GM04503 (cell line): ENCODE data around the gene CRYBA2.

Source experiments
- DNase-seq: peaks from one replicate; pipeline ENCODE4 v3.0.0-alpha.2; 2012; ENCODE audit warnings: low read depth

The CRYBA2 gene

GRCh38 chr2:218999021-218999880 lies 6.0 kb upstream of the CRYBA2 start:
- no peak for DNase-seq

GRCh38 chr2:218998414-218999002 lies 5.3 kb upstream of the CRYBA2 start:
- DNase-seq, result no peak

- DNase-seq, result no peak
These were observed 4.5 kb upstream of the CRYBA2 start for GRCh38 chr2:218997731-218998130.

- no peak for DNase-seq
These were observed 3.7 kb upstream of the CRYBA2 start for GRCh38 chr2:218996937-218997336.

GRCh38 chr2:218995972-218996711 lies 2.9 kb upstream of the CRYBA2 start:
- DNase-seq, result no peak

DNA sequence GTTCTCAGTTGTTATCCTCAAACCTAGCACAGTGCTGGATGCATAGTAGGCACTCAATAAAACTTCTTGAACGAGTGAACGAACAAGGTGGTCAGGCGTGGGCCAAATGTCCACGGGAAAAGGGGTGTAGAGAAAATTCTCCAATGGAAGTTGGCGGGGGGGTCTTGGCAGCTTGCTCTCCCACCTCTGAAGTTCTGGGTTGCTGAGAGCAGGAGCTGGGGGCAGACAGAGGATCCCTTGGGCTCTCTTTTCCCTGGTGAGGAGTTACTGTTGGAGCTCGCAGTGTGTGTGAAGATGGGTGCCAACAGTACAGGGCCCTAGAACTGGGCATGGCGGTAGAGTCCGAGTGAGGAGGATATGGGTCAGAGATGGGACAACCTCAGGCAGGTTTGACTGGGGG lies 2.3 kb upstream of the CRYBA2 start:
- no peak for DNase-seq

GRCh38 chr2:218992703-218993344 lies 398 bp downstream of the CRYBA2 start:
- DNase-seq, result no peak

GRCh38 chr2:218992196-218992595 lies 1.0 kb downstream of the CRYBA2 start:
- DNase-seq, result no peak

DNA sequence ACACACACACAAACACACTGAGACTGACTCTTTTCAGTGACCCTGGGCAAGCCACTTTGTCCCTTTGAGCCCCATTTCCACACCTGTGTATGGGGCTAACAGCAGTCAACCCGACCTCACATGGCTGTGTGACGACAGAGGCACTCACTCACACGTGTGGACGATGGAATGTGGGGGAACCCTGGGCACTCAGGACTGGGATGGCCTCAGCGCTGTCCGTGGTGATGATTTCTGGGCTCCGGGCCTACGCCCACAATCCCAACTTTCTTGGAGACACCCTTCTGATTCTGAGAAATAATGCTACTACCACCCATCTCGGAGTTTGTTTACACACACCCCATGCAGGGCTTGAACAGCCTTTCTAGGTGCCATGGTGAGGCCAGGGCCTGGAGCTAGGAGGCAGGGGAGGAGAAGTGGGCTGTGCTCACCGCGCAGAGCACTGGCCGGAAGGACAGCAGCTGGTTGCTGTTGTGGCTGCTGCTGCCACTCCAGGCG lies 1.5 kb downstream of the CRYBA2 start:
- no peak for DNase-seq

GRCh38 chr2:218990612-218991011 lies 2.6 kb downstream of the CRYBA2 start:
- no peak for DNase-seq

DNA sequence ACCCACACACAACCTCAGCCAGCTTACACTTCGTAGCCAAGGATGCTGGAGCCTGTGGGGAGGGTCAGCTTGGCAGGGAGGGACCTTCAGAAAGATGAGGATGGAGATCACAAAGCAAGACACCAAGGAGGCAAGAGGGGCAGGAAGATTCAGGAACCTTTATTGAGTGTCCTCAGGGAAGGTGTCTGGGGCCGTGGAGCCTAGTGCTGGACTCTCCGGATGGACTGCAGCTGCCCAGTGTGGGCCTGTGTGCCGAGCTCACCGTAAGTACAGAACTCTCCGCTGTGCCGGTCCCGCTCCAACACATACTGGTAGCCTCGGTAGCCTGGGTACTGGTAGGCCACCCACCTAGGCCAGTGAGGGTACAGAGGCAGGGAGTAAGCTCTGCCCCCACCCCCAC lies 3.2 kb downstream of the CRYBA2 start:
- no peak for DNase-seq

- DNase-seq, result no peak
These were observed 4.6 kb downstream of the CRYBA2 start for GRCh38 chr2:218988650-218989049.

DNA sequence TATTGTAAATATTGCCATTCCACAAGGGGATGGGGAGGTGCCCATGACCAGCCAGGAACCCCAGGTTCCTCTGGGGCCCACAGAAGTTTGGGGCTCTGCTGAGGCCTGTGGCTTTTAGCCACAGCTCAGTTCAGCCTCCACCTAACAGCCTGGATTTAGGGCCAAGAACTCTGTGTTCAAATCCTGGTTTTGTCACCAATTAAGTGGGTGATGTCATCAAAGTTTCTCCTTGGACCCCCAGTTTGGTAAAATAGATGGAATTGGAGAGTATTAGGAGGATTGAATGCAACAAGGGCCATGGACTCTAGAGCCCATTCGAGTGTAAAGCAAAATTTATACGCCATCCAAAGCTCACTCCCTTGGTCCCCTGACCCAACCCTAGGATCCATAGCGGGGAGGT lies 5.1 kb downstream of the CRYBA2 start:
- DNase-seq, result no peak

DNA sequence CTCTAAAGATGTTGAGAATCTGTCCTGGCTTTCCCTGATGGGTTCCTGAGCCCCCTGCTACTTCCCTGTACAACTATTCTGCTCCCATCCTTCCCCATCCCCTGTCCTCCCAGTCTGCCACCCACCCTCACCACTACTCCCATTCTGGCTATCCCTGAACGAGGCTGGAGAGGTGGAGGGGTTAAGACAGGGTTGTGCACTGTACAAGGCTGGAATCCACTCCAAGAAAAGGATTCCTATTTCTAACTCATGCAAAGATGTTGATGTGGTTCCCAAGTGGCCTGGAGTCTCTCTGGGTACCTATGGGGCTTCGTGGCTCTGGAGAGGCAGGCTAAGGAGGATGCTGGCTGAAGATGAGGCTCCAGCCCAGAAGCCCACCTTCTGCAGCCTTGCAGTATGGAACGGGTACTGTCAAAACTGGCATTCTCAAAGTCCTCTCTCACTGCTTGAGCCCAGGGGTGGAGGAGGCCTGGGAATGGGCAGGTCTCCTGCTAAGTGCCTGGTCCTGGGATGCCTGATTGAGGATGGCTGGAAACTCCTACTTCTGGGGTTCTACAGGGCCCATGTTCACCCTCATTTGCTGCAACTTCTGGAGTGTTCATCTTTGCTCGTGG lies 7.0 kb downstream of the CRYBA2 start:
- DNase-seq, result no peak

DNA sequence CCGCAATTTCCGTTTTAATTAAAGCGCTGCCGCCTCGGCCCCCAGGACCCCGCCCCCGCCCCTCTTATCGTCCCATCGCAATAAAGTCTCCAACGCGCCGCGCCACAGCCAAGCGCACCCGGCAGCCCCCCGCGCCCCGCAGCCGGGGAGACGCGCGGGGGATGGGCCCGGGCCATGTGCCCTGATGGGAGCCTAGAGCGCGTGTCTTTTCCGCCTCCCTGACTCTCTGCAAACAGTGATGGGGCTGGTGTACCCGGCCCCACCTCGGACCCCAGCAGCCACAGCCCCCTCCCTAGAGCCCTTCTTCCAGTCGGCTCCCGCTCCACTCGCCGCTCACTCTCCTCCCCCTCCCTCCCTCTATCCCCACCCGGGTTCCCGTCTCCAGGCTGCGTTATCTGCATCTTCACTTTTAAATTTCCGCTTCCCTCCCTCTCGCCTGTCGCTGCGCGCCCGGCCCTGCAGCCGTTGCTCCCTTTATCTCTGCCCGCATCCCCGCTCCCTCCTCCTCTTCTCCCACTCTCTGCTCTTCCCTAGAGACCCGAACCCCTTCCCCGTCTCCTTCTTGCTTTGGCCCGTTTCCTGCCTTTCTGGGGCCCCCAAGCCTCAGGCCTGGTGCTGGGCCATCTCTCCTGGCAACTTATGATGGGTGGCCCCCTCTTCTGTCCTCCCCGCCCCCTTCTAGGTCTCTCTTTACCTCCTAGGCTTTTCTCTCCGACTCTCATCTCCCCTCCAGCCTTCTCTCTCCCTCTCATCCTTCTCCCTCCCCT lies 7.7 kb downstream of the CRYBA2 start:
- DNase-seq, result no peak

DNA sequence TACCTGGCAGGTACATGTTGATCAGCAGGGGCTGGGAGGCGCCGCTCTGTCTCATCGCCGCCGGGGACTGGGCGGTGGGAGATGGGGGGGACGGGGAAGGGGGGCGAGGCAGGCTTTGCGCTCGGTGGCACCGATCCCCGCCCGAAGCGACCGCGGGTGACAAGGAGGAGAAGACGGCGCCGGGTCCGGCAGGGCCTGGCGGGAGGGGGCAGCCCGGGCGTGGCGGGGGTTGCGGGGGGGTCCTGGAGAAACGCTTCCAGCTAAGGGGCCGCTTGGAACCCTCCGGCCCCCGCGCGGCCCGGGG lies 8.2 kb downstream of the CRYBA2 start, which contains the start of gene FEV:
Gene FEV, minus strand, starts transcription at position 164 of the 304 bp plus-strand sequence. Its CDS starts 109 bp downstream, at position 55.
- DNase-seq, result no peak

- DNase-seq, result no peak
These were observed 8.8 kb downstream of the CRYBA2 start for GRCh38 chr2:218984239-218985020.

- DNase-seq, result no peak
These were observed 9.3 kb downstream of the CRYBA2 start for GRCh38 chr2:218983934-218984238.

DNA sequence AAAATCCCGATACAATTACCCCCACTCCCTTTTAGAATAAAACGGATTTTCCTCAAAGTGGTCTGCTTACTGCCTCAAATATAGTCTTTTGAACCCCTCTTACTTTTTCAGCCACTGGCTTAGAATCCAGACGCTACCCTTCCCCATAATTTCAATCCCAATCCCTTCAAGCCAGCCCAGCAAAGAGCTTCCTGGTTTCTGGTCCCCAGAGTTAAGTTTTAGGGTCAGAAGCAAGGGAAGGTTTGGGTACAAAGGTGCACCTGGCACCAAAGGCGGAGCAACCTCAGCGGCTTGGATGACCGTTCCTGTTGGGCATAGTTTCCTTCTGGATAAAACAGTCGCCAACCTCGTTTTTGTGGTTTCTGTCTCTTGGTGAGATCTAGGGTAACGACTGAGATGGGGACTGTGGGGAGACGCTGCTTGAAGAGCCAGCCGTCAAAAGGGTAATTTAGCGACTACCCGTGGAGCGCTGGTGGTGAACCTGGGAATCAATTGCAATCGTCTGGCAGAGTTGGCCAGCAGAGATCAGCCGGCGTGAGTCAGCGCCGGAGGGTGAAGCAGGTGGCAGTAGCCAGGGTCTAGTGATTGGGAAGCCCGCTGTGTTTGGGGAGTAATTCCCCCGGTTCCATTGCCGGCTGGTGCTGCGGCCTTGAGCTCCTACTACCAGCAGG lies 9.8 kb downstream of the CRYBA2 start:
- DNase-seq, result no peak
